Ascending aorta (tissue), 2 donors: ENCODE results near the gene CYP19A1. TPM values are rescaled to one million over a fixed set of nuclear protein-coding genes. Genes with fewer than 3 reads are reported as not detected.

Source experiments
- DNase-seq, 2 donors: peaks; one replicate each; pipeline ENCODE4 v3.0.0-alpha.2; 2019; ENCODE audit warnings: low spot score in 2 of 2
- H3K27ac ChIP-seq, 2 donors: fragments of 200-600 bp; sonication (generic); one replicate each; pipeline ENCODE4 v1.5.1; 2016 to 2017; ENCODE audit warnings: mild to moderate bottlenecking in 1 of 2
- H3K27me3 ChIP-seq: fragments of 200-600 bp; sonication (generic); one replicate; pipeline ENCODE4 v1.5.1; 2017
- H3K36me3 ChIP-seq, 2 donors: fragments of 200-600 bp; sonication (generic); one replicate each; pipeline ENCODE4 v1.5.1; 2016
- H3K4me1 ChIP-seq, 2 donors: fragments of 200-600 bp; sonication (generic); one replicate each; pipeline ENCODE4 v1.5.1; 2016 to 2017; ENCODE audit warnings: mild to moderate bottlenecking in 1 of 2
- H3K4me3 ChIP-seq, 2 donors: fragments of 200-600 bp; sonication (generic); one replicate each; pipeline ENCODE4 v1.5.1; 2016 to 2017; ENCODE audit warnings: mild to moderate bottlenecking in 1 of 2
- H3K9me3 ChIP-seq, 2 donors: fragments of 200-600 bp; sonication (generic); one replicate each; pipeline ENCODE4 v1.5.1; 2016
- CTCF ChIP-seq, 3 experiments: fragments of 200-600 bp in 2 of 3; fragments of 450-650 bp in 1 of 3; sonication (generic) in 2 of 3; IDR thresholded peaks; one replicate each; pipeline ENCODE4 v1.5.1; 2016 to 2019; ENCODE audit warnings: antibody characterized with exemption in 3 of 3, mild to moderate bottlenecking in 1 of 3, moderate library complexity in 1 of 3
- intact Hi-C: fragments of 100-400 bp; cut with DNase I; formaldehyde crosslinking; loops from one replicate; pipeline ENCODE4 v1.15.1; 2023
- total RNA-seq: library from RNA; depleted of rRNA; stranded (reverse); fragments of >200 nt; gene quantifications from one replicate; pipeline ENCODE4 v1.1.0, GENCODE V29; 2016

The CYP19A1 gene
- total RNA-seq, 1 donor from 2014 or later, result 95.7 TPM

- Histone ChIP-seq H3K4me1 (no peaks in the 10 kb centered on the region), H3K9me3 (no peaks in the 10 kb centered on the region), H3K27ac (no peak overlapping the region), H3K4me3 (no peak overlapping the region), H3K27me3 (no peaks in the 10 kb centered on the region), H3K36me3 (no peaks in the 10 kb centered on the region)
- no peak for DNase-seq
- intact Hi-C loops, result no loop called here
- no peak for TF ChIP-seq CTCF (IDR thresholded peaks at IDR 0.05)
Observed at GRCh38 chr15:51201581-51201980, 136.8 kb downstream of the CYP19A1 start.

- Histone ChIP-seq H3K9me3 (no peaks in the 10 kb centered on the region), H3K4me1 (no peaks in the 10 kb centered on the region), H3K36me3 (no peaks in the 10 kb centered on the region), H3K27ac (no peak overlapping the region), H3K4me3 (no peak overlapping the region), H3K27me3 (no peaks in the 10 kb centered on the region)
- no peak for TF ChIP-seq CTCF (IDR thresholded peaks at IDR 0.05)
- intact Hi-C loops, result no loop called here
- DNase-seq, result no peak
Observed at GRCh38 chr15:51200792-51201191, 137.6 kb downstream of the CYP19A1 start.

GRCh38 chr15:51199541-51199940 lies 138.9 kb downstream of the CYP19A1 start:
- H3K27me3 ChIP-seq, result no peaks in the 10 kb centered on the region
- peaks cover 0 to 2% of the 10 kb centered on the region in 2 donors for H3K4me1 ChIP-seq
- H3K27ac ChIP-seq, result peak overlapping the region; percentile 41 to 48
- no peak overlapping the region for H3K4me3 ChIP-seq
- no peak for TF ChIP-seq CTCF (IDR thresholded peaks at IDR 0.05)
- DNase-seq, result no peak
- no peaks in the 10 kb centered on the region for H3K36me3 ChIP-seq
- intact Hi-C loops, result loop anchor here (10.0 kb wide), 1 partner anchor 125 kb away; no protein-coding TSS in a partner anchor
- H3K9me3 ChIP-seq, result no peaks in the 10 kb centered on the region

GRCh38 chr15:51198701-51199232 lies 139.6 kb downstream of the CYP19A1 start:
- peak overlapping the region; percentile 41 to 48 for H3K27ac ChIP-seq

GRCh38 chr15:51195459-51195858 lies 142.9 kb downstream of the CYP19A1 start:
- intact Hi-C loops, result loop anchor here (10.0 kb wide), 1 partner anchor 121 kb away; no protein-coding TSS in a partner anchor
- Histone ChIP-seq H3K36me3 (no peaks in the 10 kb centered on the region), H3K27me3 (no peaks in the 10 kb centered on the region), H3K27ac (peak overlapping the region; percentile 68 to 78), H3K4me1 (peaks cover 0 to 27% of the 10 kb centered on the region in 2 donors), H3K9me3 (no peaks in the 10 kb centered on the region), H3K4me3 (no peak overlapping the region)
- DNase-seq, result no peak
- no peak for TF ChIP-seq CTCF (IDR thresholded peaks at IDR 0.05)

More at GRCh38 chr15:51198701-51199232, 139.6 kb downstream of the CYP19A1 start:
- peak in 1 of 3 experiments; percentile 28 for TF ChIP-seq CTCF (IDR thresholded peaks at IDR 0.05)
- H3K4me1 ChIP-seq, result peaks cover 0 to 3% of the 10 kb centered on the region in 2 donors
- no peaks in the 10 kb centered on the region for H3K27me3 ChIP-seq
- no peak overlapping the region for H3K4me3 ChIP-seq
- no peak for DNase-seq
- intact Hi-C loops, result loop anchor here (10.0 kb wide), 1 partner anchor 124 kb away; no protein-coding TSS in a partner anchor
- no peaks in the 10 kb centered on the region for H3K9me3 ChIP-seq
- no peaks in the 10 kb centered on the region for H3K36me3 ChIP-seq
